ENCODE data around the gene CCSER1. TPM values are rescaled to one million over a fixed set of nuclear protein-coding genes. Genes with fewer than 3 reads are reported as not detected.

Gene CCSER1
- total and polyA plus RNA-seq, 2 of the 8 experiments (the other 6 are each of a cell fraction or from before 2014, with no cell fraction given): 0.26 to 0.84 TPM

- H4K8ac ChIP-seq (ENCODE audit: extremely low read depth, insufficient read depth, low read length): no peak overlapping the region
- no peak overlapping the region for H2BK120ac ChIP-seq (replicated peaks; ENCODE audit: low read depth, low read length)
- H3K79me1 ChIP-seq (ENCODE audit: low read depth, low read length): no peaks in the 10 kb centered on the region
- no peak overlapping the region for H3K4me3 ChIP-seq (ENCODE audit: extremely low read depth in 1 of 4, insufficient read depth in 2 of 4, low read depth in 3 of 4, low read length in 4 of 4)
- H3K27me3 ChIP-seq (replicated peaks in 1 of 4; ENCODE audit: control insufficient read depth in 3 of 4, extremely low read depth in 1 of 4, insufficient read depth in 3 of 4, low read length in 3 of 4): no peaks in the 10 kb centered on the region
- DNase-seq (ENCODE audit: low read depth in 1 of 2, low spot score in 2 of 2): no peak
- POLR2A ChIA-PET (ENCODE audit: partially characterized antibody): no interaction called here
- H3K4me2 ChIP-seq (ENCODE audit: insufficient read depth in 1 of 2, low read depth in 2 of 2, low read length in 2 of 2): no peak overlapping the region
- H4K5ac ChIP-seq (ENCODE audit: insufficient read length, low read depth, low read length): no peak overlapping the region
- CTCF ChIA-PET (ENCODE audit: partially characterized antibody): no interaction called here
- no peak for FAIRE-seq
- no peaks in the 10 kb centered on the region for H3K36me3 ChIP-seq (ENCODE audit: control insufficient read depth in 2 of 4, insufficient read depth in 4 of 4, low read length in 3 of 4)
- no peaks in the 10 kb centered on the region for H3K79me2 ChIP-seq (ENCODE audit: control insufficient read depth in 1 of 2, insufficient read depth in 2 of 2, low read length in 2 of 2)
- no peaks in the 10 kb centered on the region for H4K20me1 ChIP-seq (replicated peaks in 1 of 2; ENCODE audit: control insufficient read depth in 1 of 2, insufficient read depth in 2 of 2, low read length in 2 of 2)
- H3K9ac ChIP-seq (replicated peaks in 1 of 4; ENCODE audit: extremely low read depth in 1 of 4, low read depth in 3 of 4, low read length in 3 of 4): no peak overlapping the region
- no peaks in the 10 kb centered on the region for H3K23me2 ChIP-seq (ENCODE audit: low read depth, low read length)
- H3K14ac ChIP-seq (ENCODE audit: insufficient read length): no peak overlapping the region
- no peak overlapping the region for H2AFZ ChIP-seq (ENCODE audit: low read length)
- no peak overlapping the region for H4K91ac ChIP-seq (replicated peaks; ENCODE audit: insufficient read length, low read length)
- no peak overlapping the region for H3K27ac ChIP-seq (ENCODE audit: low read depth, low read length)
- H3K4ac ChIP-seq (replicated peaks; ENCODE audit: insufficient read length, low read depth, low read length): no peak overlapping the region
- no peak overlapping the region for H2BK15ac ChIP-seq (ENCODE audit: low read length)
- peaks cover 18 to 23% of the 10 kb centered on the region in 2 experiments for H3K9me3 ChIP-seq (ENCODE audit: insufficient read depth in 2 of 2, low read depth in 1 of 2, low read length in 1 of 2)
- H3K4me1 ChIP-seq (replicated peaks in 1 of 4; ENCODE audit: control insufficient read depth in 3 of 4, insufficient read depth in 4 of 4, low read length in 3 of 4): no peaks in the 10 kb centered on the region
- no peak overlapping the region for H2BK5ac ChIP-seq (ENCODE audit: low read depth, low read length)
- H2BK20ac ChIP-seq (ENCODE audit: low read length): no peak overlapping the region
- no peak overlapping the region for H3K56ac ChIP-seq (replicated peaks; ENCODE audit: insufficient read length, low read depth, low read length)
- H2BK12ac ChIP-seq (ENCODE audit: low read depth, low read length): no peak overlapping the region
- no peak overlapping the region for H2AK5ac ChIP-seq (ENCODE audit: low read depth, low read length)
- no peak overlapping the region for H3K18ac ChIP-seq (ENCODE audit: extremely low read depth, low read length)
- WGBS, 2 experiments (ENCODE audit: extremely low coverage in 1 of 2, insufficient coverage in 1 of 2, insufficient read length in 1 of 2, insufficient replicate concordance in 2 of 2, low coverage in 1 of 2, low lambda C conversion rate in 2 of 2, missing lambda C conversion rate in 1 of 2): 80% methylated on average over 5 of the region's 6 CpGs; no CpG with 5 or more reads in 1 of the 2 experiments
- H3K23ac ChIP-seq (ENCODE audit: insufficient read length): no peak overlapping the region
- TF ChIP-seq KDM4A (IDR thresholded peaks at IDR 0.05; ENCODE audit: low read depth, low read length, severe bottlenecking) (no peak), CEBPB (IDR thresholded peaks at IDR 0.05; ENCODE audit: low read depth, low read length) (no peak), CHD2 (IDR thresholded peaks at IDR 0.05; ENCODE audit: low read length) (no peak), SIX5 (IDR thresholded peaks at IDR 0.05; ENCODE audit: low read depth, low read length) (no peak), SIN3A (conservative IDR thresholded peaks at IDR 0.05 in 1 of 2, IDR thresholded peaks at IDR 0.05 in 1 of 2; ENCODE audit: low read depth in 1 of 2, low read length in 2 of 2) (no peak)
Measured at GRCh38 chr4:90457817-90458216, 330.6 kb downstream of the CCSER1 start.
